ENCODE results near the gene ACTBL2.

Gene ACTBL2

GRCh38 chr5:57494104-57495098 lies 11.8 kb upstream of the ACTBL2 start:
- H3K4me3 ChIP-seq (ENCODE audit: low read depth, low read length): no peak overlapping the region
- DNase-seq (ENCODE audit: low read depth): peak; percentile 83
- TF ChIP-seq, protein P1, sequence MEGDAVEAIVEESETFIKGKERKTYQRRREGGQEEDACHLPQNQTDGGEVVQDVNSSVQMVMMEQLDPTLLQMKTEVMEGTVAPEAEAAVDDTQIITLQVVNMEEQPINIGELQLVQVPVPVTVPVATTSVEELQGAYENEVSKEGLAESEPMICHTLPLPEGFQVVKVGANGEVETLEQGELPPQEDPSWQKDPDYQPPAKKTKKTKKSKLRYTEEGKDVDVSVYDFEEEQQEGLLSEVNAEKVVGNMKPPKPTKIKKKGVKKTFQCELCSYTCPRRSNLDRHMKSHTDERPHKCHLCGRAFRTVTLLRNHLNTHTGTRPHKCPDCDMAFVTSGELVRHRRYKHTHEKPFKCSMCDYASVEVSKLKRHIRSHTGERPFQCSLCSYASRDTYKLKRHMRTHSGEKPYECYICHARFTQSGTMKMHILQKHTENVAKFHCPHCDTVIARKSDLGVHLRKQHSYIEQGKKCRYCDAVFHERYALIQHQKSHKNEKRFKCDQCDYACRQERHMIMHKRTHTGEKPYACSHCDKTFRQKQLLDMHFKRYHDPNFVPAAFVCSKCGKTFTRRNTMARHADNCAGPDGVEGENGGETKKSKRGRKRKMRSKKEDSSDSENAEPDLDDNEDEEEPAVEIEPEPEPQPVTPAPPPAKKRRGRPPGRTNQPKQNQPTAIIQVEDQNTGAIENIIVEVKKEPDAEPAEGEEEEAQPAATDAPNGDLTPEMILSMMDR (IDR thresholded peaks at IDR 0.05; ENCODE audit: insufficient read depth, low read depth, low read length, missing control alignments): no peak

- DNase-seq (ENCODE audit: low read depth): no peak
- H3K4me3 ChIP-seq (ENCODE audit: low read depth, low read length): no peak overlapping the region
- TF ChIP-seq, protein P1 (IDR thresholded peaks at IDR 0.05; ENCODE audit: insufficient read depth, low read depth, low read length, missing control alignments): no peak
Measured at GRCh38 chr5:57493034-57493433, 10.4 kb upstream of the ACTBL2 start.

DNA sequence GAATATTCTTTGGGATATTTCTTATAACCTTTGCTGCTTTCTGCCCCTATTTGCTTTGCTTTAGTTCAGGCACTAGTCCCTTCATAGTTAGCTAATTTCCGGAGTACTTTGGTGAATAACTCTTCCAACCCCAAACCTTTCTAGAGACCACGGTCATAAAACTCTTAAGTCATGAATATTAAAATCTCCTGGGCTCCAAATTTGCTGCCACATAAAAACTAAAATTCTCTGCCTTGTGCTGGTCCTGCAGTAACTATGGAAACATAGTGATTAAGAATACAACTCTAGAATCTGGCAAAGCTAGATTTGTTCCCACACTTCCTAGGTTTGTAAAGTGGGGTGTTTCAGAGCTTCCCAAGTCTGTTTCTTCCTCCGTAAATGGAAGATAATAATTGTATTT lies 10.0 kb upstream of the ACTBL2 start:
- no peak overlapping the region for H3K4me3 ChIP-seq (ENCODE audit: low read depth, low read length)
- DNase-seq (ENCODE audit: low read depth): no peak

DNA sequence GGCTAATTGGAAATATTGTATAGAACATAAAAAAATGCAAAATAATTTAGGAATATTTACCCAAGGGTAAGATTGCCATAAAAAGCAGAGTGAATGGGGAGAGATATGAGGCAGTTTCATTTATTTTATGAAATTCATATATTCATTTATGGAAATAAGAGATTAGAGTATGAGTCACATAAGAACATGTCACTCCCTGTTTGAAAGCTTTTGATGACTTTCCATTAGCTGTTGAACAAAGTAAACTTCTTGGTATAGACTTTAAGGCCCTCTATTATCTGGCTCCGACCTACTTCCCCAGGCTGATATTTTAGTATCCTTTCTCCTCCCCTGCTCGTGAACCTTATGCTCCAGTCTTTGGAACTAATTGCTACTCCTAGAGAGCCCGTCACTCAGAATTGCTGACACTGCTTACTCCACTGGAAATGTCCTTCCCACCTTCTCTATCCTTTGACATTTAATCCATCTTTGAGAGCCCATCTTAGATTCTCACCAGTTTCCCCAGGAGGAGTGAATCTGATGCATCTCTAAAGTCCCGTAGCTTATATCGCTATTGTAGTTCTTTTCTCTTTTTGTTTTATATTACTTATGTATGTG lies 8.9 kb upstream of the ACTBL2 start:
- H3K4me3 ChIP-seq (ENCODE audit: low read depth, low read length): no peak overlapping the region
- DNase-seq (ENCODE audit: low read depth): no peak
- TF ChIP-seq, protein P1 (IDR thresholded peaks at IDR 0.05; ENCODE audit: insufficient read depth, low read depth, low read length, missing control alignments): no peak

More for the DNA sequence above, 10.0 kb upstream of the ACTBL2 start:
- TF ChIP-seq, protein P1 (IDR thresholded peaks at IDR 0.05; ENCODE audit: insufficient read depth, low read depth, low read length, missing control alignments): no peak

- H3K4me3 ChIP-seq (ENCODE audit: low read depth, low read length): no peak overlapping the region
- TF ChIP-seq, protein P1 (IDR thresholded peaks at IDR 0.05; ENCODE audit: insufficient read depth, low read depth, low read length, missing control alignments): no peak
- DNase-seq (ENCODE audit: low read depth): peak; percentile 17
Measured at GRCh38 chr5:57488215-57488955, 5.8 kb upstream of the ACTBL2 start.

DNA sequence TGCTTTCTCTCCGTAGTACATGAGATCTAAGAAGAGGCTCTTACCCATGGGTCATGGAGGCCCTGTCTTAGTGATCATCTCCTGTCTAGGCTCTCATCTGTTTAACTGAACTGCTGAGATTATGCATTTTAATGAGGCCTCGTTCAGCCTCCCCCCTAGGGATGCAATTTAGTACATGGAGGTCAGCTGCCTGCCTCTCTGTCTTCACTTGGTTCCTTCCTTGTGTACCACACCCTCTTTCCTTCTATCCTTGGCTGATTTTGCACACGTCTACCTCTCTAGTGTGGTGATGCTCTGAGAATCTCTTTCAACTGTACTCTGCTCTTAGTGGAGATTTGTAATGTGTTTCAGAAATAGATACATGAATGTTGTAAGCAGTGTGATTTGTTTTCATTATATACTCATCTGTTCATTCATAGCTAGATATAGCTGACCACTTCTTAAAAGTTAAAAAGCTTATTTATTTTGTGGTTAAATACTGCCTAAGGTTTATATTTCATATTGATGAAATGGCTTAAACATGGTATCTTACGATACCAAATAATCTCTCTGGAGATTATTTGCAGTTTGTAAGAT lies 3.5 kb upstream of the ACTBL2 start:
- no peak for DNase-seq (ENCODE audit: low read depth)
- no peak overlapping the region for H3K4me3 ChIP-seq (ENCODE audit: low read depth, low read length)
- TF ChIP-seq, protein P1 (IDR thresholded peaks at IDR 0.05; ENCODE audit: insufficient read depth, low read depth, low read length, missing control alignments): no peak
